ENCODE measurements around the gene CFAP65. TPM values are rescaled to one million over a fixed set of nuclear protein-coding genes. Genes with fewer than 3 reads are reported as not detected.

CFAP65 gene
- total RNA-seq, 1 donor from 2014 or later, result not detected

DNA sequence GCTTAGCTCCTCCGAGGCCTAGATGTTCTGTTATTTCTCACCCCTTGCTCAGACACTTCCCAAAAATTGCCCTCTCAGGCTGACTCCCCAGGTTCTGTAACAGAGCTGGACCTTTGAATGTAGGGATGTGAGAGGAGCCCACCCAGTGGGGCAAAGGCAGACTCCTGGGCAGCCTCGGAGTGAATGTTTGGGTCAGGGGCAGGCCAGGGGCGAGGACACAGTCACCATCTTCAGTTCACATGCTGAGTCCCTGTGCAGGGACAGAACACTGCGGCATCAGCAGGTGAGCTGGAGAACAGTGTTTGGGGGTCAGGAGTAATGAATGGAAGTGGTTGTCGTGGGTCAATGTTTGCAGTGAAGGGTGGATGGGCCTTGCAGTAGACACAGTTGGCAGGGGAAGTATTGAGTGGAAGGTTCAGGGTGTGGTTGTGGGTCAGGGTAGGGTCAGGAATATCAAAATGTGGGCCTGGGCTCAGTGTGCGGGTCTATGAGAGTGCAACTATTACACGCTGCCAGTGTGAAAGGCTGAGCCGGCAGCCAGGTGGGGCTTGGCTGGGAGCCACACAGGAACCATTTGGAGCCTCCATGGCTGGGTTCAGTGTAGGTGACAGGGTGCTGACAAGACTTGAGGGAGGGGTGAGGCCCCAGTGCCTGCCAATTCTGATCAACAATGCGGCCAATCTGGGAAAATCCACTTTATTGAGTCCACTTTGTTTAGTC, 15.0 kb upstream of the CFAP65 start:
- Histone ChIP-seq H3K4me3 (ENCODE audit: low read length in 3 of 3) (no peak overlapping the region), H3K36me3 (ENCODE audit: control insufficient read depth in 3 of 3, insufficient read depth in 3 of 3, low read length in 3 of 3) (no peaks in the 10 kb centered on the region), H3K27me3 (ENCODE audit: control insufficient read depth in 3 of 3, insufficient read depth in 3 of 3, low read length in 3 of 3) (peaks cover 57 to 70% (median 67%) of the 10 kb centered on the region in 3 donors), H3K9ac (ENCODE audit: low read depth in 1 of 3, low read length in 3 of 3) (no peak overlapping the region), H3K9me3 (ENCODE audit: control insufficient read depth in 3 of 3, low read length in 3 of 3) (no peaks in the 10 kb centered on the region), H3K27ac (ENCODE audit: low read depth, low read length) (no peak overlapping the region), H3K4me1 (ENCODE audit: control insufficient read depth in 3 of 3, insufficient read depth in 3 of 3, low read length in 3 of 3) (peaks cover 25 to 31% (median 29%) of the 10 kb centered on the region in 3 donors)

DNA sequence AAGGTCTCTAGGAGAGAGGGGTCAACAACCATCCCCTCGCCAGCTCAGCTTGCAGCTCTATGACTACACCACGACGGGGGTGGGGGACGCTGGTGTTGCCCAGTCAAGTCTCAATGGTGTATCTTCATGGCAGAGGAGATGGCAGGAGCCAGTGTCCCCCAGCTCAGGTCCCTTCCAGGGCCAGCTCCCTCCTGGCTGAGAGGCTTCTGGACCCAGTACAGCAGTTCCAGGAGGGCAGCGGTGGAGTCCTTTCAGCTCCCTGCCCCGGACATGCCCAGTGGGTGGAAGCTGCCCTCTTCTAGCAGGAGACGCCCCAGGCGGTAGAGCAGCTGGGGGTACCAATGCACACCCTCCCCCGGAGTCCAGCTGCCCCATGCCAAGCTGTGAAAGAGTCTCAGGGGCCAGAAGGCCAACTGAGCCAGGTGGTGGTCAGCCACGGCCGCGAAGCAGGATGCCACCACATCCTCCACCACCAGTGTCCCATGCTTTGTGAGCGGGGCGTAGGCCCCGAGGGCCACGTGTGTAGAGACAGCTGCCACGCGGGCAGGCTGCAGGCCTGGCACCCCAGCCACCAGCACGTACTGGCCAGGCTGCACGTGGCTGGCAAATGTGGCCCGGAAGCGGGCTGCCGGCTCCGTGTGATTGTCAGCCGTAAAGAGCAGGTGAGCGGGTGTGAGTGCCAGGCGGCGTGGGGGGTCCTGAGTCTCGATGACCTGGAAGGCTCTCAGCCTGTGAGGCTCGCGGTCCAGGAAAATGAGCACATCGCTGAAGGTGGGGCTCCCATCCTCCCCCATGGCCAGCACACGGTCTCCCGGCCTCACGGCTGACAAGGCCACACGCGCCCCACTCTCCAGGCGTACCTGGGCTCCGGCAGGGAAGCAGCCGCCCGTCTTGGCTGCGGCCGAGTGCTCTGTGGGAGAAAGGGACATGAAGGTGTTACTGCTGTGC, 13.9 kb upstream of the CFAP65 start:
- peaks cover 59 to 69% (median 60%) of the 10 kb centered on the region in 3 donors for H3K27me3 ChIP-seq (ENCODE audit: control insufficient read depth in 3 of 3, insufficient read depth in 3 of 3, low read length in 3 of 3)
- peaks cover 22 to 30% (median 26%) of the 10 kb centered on the region in 3 donors for H3K4me1 ChIP-seq (ENCODE audit: control insufficient read depth in 3 of 3, insufficient read depth in 3 of 3, low read length in 3 of 3)
- H3K9me3 ChIP-seq (ENCODE audit: control insufficient read depth in 3 of 3, low read length in 3 of 3), result no peaks in the 10 kb centered on the region
- no peak overlapping the region for H3K9ac ChIP-seq (ENCODE audit: low read depth in 1 of 3, low read length in 3 of 3)
- H3K4me3 ChIP-seq (ENCODE audit: low read length in 3 of 3), result no peak overlapping the region
- H3K36me3 ChIP-seq (ENCODE audit: control insufficient read depth in 3 of 3, insufficient read depth in 3 of 3, low read length in 3 of 3), result no peaks in the 10 kb centered on the region
- no peak overlapping the region for H3K27ac ChIP-seq (ENCODE audit: low read depth, low read length)

DNA sequence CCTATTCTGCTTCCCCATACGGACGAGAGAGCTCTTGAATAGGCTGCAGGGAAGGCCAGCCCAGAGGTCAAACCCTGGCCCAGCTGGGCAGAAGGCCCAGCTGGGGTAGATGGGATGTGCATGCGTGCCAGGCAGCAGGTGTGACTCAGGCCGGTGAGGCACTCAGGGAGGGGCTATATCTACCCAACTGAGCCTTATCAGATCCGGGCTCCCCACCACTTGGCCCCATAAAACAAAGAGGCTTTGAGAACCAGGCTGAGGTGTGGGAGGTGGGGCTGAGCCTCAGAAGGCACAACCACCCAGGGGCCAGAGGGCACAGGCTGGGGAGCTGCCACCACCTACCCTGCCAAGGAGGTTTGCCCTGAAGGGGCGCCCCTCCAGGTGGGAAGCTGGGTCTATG, 8.0 kb upstream of the CFAP65 start:
- peaks cover 30 to 54% (median 47%) of the 10 kb centered on the region in 3 donors for H3K27me3 ChIP-seq (ENCODE audit: control insufficient read depth in 3 of 3, insufficient read depth in 3 of 3, low read length in 3 of 3)
- H3K27ac ChIP-seq (ENCODE audit: low read depth, low read length), result no peak overlapping the region
- H3K9me3 ChIP-seq (ENCODE audit: control insufficient read depth in 3 of 3, low read length in 3 of 3), result no peaks in the 10 kb centered on the region
- H3K4me1 ChIP-seq (ENCODE audit: control insufficient read depth in 3 of 3, insufficient read depth in 3 of 3, low read length in 3 of 3), result no peaks in the 10 kb centered on the region
- no peak overlapping the region for H3K4me3 ChIP-seq (ENCODE audit: low read length in 3 of 3)
- no peak overlapping the region for H3K9ac ChIP-seq (ENCODE audit: low read depth in 1 of 3, low read length in 3 of 3)
- no peaks in the 10 kb centered on the region for H3K36me3 ChIP-seq (ENCODE audit: control insufficient read depth in 3 of 3, insufficient read depth in 3 of 3, low read length in 3 of 3)

DNA sequence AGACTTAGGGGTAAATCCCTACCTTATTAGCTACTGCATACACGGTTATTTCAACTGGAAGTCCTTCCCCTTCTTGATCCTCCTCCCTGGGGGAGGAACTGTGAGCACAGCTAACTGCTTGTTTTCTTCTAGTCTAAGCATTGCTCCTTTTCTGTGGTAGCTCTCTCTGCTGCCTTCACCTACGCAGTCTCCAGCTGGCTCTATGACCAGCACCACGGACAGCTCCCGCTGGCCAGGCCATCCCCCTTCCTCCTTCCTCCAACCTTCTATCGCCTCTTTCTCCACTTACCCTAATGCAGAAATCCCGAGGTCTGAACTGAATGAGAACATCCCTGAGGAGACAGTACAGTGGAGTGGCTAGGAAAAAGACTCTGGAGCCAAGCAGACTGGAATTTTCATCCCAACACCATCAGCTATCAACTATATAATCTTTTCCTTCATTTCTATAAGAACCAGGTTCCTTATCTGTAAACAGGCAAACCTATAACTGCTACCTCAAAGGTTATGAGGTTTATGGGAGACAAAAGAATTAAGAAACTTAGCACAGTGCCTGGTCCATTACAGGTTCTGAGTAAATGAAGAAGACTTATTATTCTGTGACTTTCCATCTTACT, 4.7 kb upstream of the CFAP65 start:
- no peaks in the 10 kb centered on the region for H3K9me3 ChIP-seq (ENCODE audit: control insufficient read depth in 3 of 3, low read length in 3 of 3)
- H3K4me1 ChIP-seq (ENCODE audit: control insufficient read depth in 3 of 3, insufficient read depth in 3 of 3, low read length in 3 of 3), result peaks cover 0 to 2% (median 0%) of the 10 kb centered on the region in 3 donors
- H3K27ac ChIP-seq (ENCODE audit: low read depth, low read length), result no peak overlapping the region
- H3K36me3 ChIP-seq (ENCODE audit: control insufficient read depth in 3 of 3, insufficient read depth in 3 of 3, low read length in 3 of 3), result no peaks in the 10 kb centered on the region
- H3K4me3 ChIP-seq (ENCODE audit: low read length in 3 of 3), result no peak overlapping the region
- no peak overlapping the region for H3K9ac ChIP-seq (ENCODE audit: low read depth in 1 of 3, low read length in 3 of 3)
- peaks cover 47 to 76% (median 55%) of the 10 kb centered on the region in 3 donors for H3K27me3 ChIP-seq (ENCODE audit: control insufficient read depth in 3 of 3, insufficient read depth in 3 of 3, low read length in 3 of 3)

DNA sequence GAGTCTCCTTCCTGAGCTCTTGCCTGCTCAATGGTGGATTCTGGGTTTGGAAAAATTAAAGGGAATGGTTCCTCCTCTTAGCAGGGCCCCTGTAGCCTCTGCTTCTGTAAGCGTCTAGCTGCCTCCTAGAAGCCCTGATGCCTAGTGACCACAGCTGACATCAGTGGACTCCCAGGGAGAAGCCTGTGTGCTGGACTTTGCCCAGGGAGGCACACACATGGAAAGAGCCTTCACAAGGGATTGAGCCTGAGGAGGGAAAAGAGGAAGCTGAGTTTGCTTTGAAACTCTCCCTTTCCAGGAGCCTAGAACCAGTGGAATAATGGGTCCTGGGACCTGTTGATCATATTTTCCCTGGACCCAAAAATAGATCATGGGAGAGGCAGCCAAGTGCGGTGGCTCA, 1.4 kb upstream of the CFAP65 start:
- Histone ChIP-seq H3K4me1 (ENCODE audit: control insufficient read depth in 3 of 3, insufficient read depth in 3 of 3, low read length in 3 of 3) (peaks cover 0 to 2% (median 0%) of the 10 kb centered on the region in 3 donors), H3K9me3 (ENCODE audit: control insufficient read depth in 3 of 3, low read length in 3 of 3) (no peaks in the 10 kb centered on the region), H3K27me3 (ENCODE audit: control insufficient read depth in 3 of 3, insufficient read depth in 3 of 3, low read length in 3 of 3) (peaks cover 51 to 65% (median 53%) of the 10 kb centered on the region in 3 donors), H3K4me3 (ENCODE audit: low read length in 3 of 3) (no peak overlapping the region), H3K36me3 (ENCODE audit: control insufficient read depth in 3 of 3, insufficient read depth in 3 of 3, low read length in 3 of 3) (no peaks in the 10 kb centered on the region), H3K27ac (ENCODE audit: low read depth, low read length) (no peak overlapping the region), H3K9ac (ENCODE audit: low read depth in 1 of 3, low read length in 3 of 3) (no peak overlapping the region)

DNA sequence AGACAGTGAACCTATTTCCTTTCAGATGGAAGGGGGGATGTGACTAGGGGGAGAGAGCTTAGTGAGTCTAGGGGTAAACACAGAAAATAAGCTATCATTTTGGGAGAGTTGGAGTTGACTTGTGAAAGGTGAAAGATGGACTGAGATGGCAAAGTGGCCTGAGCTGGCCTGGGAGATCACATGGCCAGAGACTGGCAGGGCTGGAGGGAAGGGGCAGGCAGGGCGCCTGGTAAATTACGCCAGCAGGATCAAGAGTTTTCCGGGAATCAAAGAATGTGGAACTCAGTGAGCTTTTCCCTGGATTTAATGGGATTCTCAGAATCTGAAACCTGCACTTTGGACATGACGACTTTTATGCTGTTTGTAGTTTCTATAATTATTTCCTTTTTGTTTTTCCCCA, 841 bp upstream of the CFAP65 start:
- Histone ChIP-seq H3K27me3 (ENCODE audit: control insufficient read depth in 3 of 3, insufficient read depth in 3 of 3, low read length in 3 of 3) (peaks cover 53 to 64% (median 56%) of the 10 kb centered on the region in 3 donors), H3K4me3 (ENCODE audit: low read length in 3 of 3) (no peak overlapping the region), H3K27ac (ENCODE audit: low read depth, low read length) (no peak overlapping the region), H3K9me3 (ENCODE audit: control insufficient read depth in 3 of 3, low read length in 3 of 3) (no peaks in the 10 kb centered on the region), H3K4me1 (ENCODE audit: control insufficient read depth in 3 of 3, insufficient read depth in 3 of 3, low read length in 3 of 3) (peaks cover 0 to 2% (median 0%) of the 10 kb centered on the region in 3 donors), H3K36me3 (ENCODE audit: control insufficient read depth in 3 of 3, insufficient read depth in 3 of 3, low read length in 3 of 3) (no peaks in the 10 kb centered on the region), H3K9ac (ENCODE audit: low read depth in 1 of 3, low read length in 3 of 3) (no peak overlapping the region)

DNA sequence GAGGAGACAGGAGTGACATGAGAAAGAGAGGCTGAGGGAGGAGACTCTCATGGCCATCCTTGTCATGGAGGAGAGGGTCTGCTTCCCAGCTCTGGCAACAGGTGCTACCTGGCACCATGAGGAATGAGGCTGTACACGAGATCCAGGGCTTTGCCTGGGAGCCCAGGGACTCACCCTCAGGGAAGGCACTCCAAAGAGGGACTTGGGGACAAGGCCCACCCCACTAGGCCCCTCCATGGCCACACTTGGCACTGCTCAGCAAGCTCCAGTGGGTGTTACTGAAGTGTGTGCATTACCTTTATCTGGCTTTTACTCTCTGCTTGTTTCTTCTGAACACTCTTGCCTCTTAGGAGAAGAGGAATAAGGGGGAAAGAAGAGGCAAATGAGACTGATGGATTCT, 2.7 kb downstream of the CFAP65 start:
- H3K27me3 ChIP-seq (ENCODE audit: control insufficient read depth in 3 of 3, insufficient read depth in 3 of 3, low read length in 3 of 3), result peaks cover 46 to 61% (median 50%) of the 10 kb centered on the region in 3 donors

DNA sequence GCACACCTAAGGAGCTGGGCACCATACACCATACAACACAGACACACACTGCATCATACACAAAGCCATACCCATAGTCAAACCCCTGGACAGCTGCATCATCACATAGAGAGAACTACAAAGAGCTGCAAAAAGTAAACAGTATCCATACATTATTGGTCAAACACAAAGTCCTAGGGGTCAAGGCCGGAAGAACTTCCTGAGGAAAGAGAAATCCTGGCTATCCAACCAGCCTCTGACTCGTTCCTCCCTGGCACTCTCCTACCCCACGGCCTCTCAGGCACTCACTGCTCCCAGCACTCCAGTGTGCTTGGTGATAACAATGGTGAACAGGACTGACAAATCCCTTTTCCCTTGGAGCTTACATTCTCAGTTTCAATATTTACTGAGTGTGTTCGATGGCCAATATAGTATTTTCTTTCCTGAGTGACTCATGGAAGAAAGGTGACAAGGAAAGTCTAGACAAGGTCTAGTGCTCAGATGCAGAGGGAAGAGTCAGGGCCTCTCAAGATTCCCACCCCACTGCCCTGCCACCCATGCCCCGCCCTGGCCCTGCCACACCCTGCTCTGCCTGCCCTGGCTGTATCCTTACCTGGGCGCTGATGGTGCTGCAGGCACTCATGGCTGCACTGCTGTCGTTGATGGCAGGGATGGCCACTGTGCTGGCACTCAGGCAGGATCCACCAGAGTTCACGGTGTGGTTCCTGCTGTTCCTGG, 3.4 kb downstream of the CFAP65 start:
- Histone ChIP-seq H3K27me3 (ENCODE audit: control insufficient read depth in 3 of 3, insufficient read depth in 3 of 3, low read length in 3 of 3) (peaks cover 45 to 57% (median 47%) of the 10 kb centered on the region in 3 donors), H3K4me1 (ENCODE audit: control insufficient read depth in 3 of 3, insufficient read depth in 3 of 3, low read length in 3 of 3) (peaks cover 0 to 2% (median 0%) of the 10 kb centered on the region in 3 donors), H3K36me3 (ENCODE audit: control insufficient read depth in 3 of 3, insufficient read depth in 3 of 3, low read length in 3 of 3) (no peaks in the 10 kb centered on the region), H3K9ac (ENCODE audit: low read depth in 1 of 3, low read length in 3 of 3) (no peak overlapping the region), H3K9me3 (ENCODE audit: control insufficient read depth in 3 of 3, low read length in 3 of 3) (no peaks in the 10 kb centered on the region), H3K27ac (ENCODE audit: low read depth, low read length) (no peak overlapping the region), H3K4me3 (ENCODE audit: low read length in 3 of 3) (no peak overlapping the region)

More for the DNA sequence above, 2.7 kb downstream of the CFAP65 start:
- Histone ChIP-seq H3K4me1 (ENCODE audit: control insufficient read depth in 3 of 3, insufficient read depth in 3 of 3, low read length in 3 of 3) (peaks cover 0 to 2% (median 0%) of the 10 kb centered on the region in 3 donors), H3K9me3 (ENCODE audit: control insufficient read depth in 3 of 3, low read length in 3 of 3) (no peaks in the 10 kb centered on the region), H3K36me3 (ENCODE audit: control insufficient read depth in 3 of 3, insufficient read depth in 3 of 3, low read length in 3 of 3) (no peaks in the 10 kb centered on the region), H3K4me3 (ENCODE audit: low read length in 3 of 3) (no peak overlapping the region), H3K27ac (ENCODE audit: low read depth, low read length) (no peak overlapping the region), H3K9ac (ENCODE audit: low read depth in 1 of 3, low read length in 3 of 3) (no peak overlapping the region)

DNA sequence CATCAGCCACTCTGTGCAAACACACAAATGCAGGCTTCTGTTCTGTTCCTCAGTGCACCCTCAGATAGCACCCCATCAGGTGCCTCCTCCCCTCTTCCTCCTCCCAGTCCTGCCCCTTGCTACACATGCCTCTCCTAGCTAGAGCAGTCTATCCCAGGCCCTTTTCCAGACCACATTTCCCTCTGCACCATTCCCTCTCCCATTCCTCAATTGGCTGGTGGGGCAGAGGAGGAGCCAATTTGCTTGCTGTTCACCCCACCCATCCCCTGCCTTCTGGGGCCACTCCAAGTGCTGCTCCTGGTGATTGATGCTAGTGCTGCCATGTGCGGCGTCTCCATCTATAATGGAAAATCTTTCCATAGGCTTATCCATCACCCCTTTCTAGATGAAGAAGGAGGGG, 5.4 kb downstream of the CFAP65 start:
- Histone ChIP-seq H3K27ac (ENCODE audit: low read depth, low read length) (no peak overlapping the region), H3K36me3 (ENCODE audit: control insufficient read depth in 3 of 3, insufficient read depth in 3 of 3, low read length in 3 of 3) (no peaks in the 10 kb centered on the region), H3K4me1 (ENCODE audit: control insufficient read depth in 3 of 3, insufficient read depth in 3 of 3, low read length in 3 of 3) (no peaks in the 10 kb centered on the region), H3K9me3 (ENCODE audit: control insufficient read depth in 3 of 3, low read length in 3 of 3) (no peaks in the 10 kb centered on the region), H3K27me3 (ENCODE audit: control insufficient read depth in 3 of 3, insufficient read depth in 3 of 3, low read length in 3 of 3) (peaks cover 31 to 57% (median 37%) of the 10 kb centered on the region in 3 donors), H3K9ac (ENCODE audit: low read depth in 1 of 3, low read length in 3 of 3) (no peak overlapping the region), H3K4me3 (ENCODE audit: low read length in 3 of 3) (no peak overlapping the region)

Measured in skeletal muscle tissue (tissue), 4 donors.